Naive B cell (primary cell): ENCODE results near the gene BCAP31. TPM values are rescaled to one million over a fixed set of nuclear protein-coding genes. Genes with fewer than 3 reads are reported as not detected.
"Not testable (repeated sequence)": the region's sequence is repeated elsewhere in the genome, so short reads cannot be mapped to it uniquely, and the experiment has no call there.

Source experiments
- ATAC-seq, 2 donors: fragments of 150-1000 bp; cut with Tn5 transposase; 2 replicates each; pipeline ENCODE4 v1.10.0; 2021; ENCODE audit warnings: low read depth in 2 of 2, mild to moderate bottlenecking in 2 of 2, moderate library complexity in 2 of 2
- DNase-seq: peaks from one replicate; pipeline ENCODE4 v3.0.0; 2022
- H3K27ac Mint-ChIP-seq, 6 donors: one replicate each; pipeline ENCODE4 v1.8.0; 2020 to 2022; ENCODE audit warnings: mild to moderate bottlenecking in 6 of 6, mixed read lengths in 6 of 6, moderate library complexity in 5 of 6, inconsistent platforms in 2 of 6
- H3K27me3 Mint-ChIP-seq, 3 donors: one replicate each; pipeline ENCODE4 v1.8.0; 2021 to 2022; ENCODE audit warnings: mixed read lengths in 3 of 3, mild to moderate bottlenecking in 1 of 3
- H3K36me3 Mint-ChIP-seq, 2 donors: one replicate each; pipeline ENCODE4 v1.8.0; 2020 to 2022; ENCODE audit warnings: mixed read lengths in 2 of 2, inconsistent platforms in 1 of 2, mild to moderate bottlenecking in 1 of 2
- H3K4me1 Mint-ChIP-seq, 3 donors: one replicate each; pipeline ENCODE4 v1.8.0; 2020 to 2022; ENCODE audit warnings: mixed read lengths in 3 of 3, inconsistent platforms in 1 of 3, mild to moderate bottlenecking in 1 of 3, moderate library complexity in 1 of 3
- H3K4me3 Mint-ChIP-seq, 8 donors: one replicate each; pipeline ENCODE4 v1.8.0; 2020 to 2022; ENCODE audit warnings: mild to moderate bottlenecking in 8 of 8, mixed read lengths in 8 of 8, moderate library complexity in 8 of 8, inconsistent platforms in 2 of 8
- H3K9me3 Mint-ChIP-seq, 7 donors: one replicate each; pipeline ENCODE4 v1.8.0; 2020 to 2022; ENCODE audit warnings: mixed read lengths in 7 of 7, mild to moderate bottlenecking in 5 of 7, inconsistent platforms in 2 of 7, moderate library complexity in 1 of 7
- polyA plus RNA-seq, 6 donors: library from polyadenylated mRNA; unstranded; fragments of 300-500 nt; fragmentation: Illumina TruSeq; gene quantifications; one replicate each; pipeline ENCODE4 v1.2.3, GENCODE V29; 2021; ENCODE audit warnings: low read depth in 6 of 6

The BCAP31 gene
- polyA plus RNA-seq, 6 donors from 2014 or later = 228 to 369 (median 252) TPM

DNA sequence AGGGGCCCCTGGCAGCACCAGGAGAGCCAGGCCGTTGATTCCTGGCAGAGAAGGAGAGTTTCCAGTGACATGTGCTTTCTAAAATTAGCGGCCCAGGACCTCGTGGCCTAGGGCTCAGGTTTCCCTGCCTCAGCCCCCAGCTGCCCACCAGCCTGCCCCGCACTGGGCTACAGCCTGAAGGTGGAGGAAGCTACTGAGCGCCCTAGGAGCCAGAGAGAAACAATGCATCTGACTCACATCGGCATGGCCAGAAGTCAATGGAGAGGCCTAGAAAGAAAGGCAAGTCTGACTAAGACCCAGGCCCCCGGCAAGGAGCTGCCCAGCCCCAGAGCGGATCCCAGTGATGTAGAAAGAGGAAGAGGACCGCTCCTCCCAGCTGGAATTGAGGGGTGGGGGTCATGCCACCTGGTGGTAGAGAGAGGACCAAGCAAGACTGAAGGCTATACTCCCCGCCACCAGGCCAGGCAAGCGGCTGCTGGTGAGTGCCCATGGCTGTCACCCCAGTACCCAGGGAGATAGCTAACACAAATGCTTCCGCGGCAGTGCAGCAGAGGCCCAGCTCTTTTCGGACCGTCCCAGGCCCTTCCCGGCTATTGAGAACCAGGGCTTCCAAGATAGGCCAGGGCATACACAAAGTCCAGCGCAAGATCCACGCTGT, 18.7 kb downstream of the BCAP31 start:
- not testable (repeated sequence) for H3K36me3 Mint-ChIP-seq, H3K4me3 Mint-ChIP-seq, H3K9me3 Mint-ChIP-seq, ATAC-seq, DNase-seq, H3K27me3 Mint-ChIP-seq, H3K27ac Mint-ChIP-seq, H3K4me1 Mint-ChIP-seq

DNA sequence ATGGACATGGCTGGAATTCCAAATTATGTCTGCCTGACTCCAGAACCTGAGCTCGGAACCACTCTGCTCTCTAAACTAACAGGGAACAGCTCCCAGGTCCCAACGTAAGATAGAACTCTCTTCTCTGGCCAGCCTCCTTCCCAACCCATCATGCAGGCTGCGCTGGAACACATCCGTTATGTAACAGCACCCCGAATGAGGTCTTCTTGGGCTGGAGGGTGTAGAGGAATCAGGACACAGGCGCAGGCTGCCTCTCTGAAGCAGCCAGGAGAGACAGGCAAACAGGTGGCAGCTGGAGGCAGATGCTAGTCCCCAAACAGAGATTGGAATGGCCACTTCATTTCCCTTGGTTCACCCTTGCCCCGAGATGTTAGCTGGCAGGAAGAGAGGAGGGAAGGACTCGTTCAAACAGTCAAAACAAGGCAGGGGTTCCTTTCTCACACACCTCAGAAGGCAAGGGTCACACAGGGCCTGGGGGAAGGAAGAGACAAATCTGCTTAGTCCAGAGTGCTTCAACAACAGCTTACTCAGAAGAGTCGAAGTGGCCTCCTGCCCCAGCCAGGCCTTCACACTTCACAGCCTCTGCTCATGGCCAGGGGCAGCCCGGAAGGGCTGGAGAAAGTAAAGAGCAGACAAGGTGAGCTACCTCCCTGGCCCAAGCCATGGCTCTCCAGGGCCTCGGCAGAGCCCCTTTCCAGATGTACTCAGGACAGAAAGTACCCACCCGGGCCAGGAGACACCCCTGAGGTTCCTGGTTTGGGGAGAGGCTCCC, 19.4 kb downstream of the BCAP31 start:
- not testable (repeated sequence) for H3K4me1 Mint-ChIP-seq, DNase-seq, H3K36me3 Mint-ChIP-seq, H3K4me3 Mint-ChIP-seq, H3K9me3 Mint-ChIP-seq, ATAC-seq, H3K27ac Mint-ChIP-seq, H3K27me3 Mint-ChIP-seq

DNA sequence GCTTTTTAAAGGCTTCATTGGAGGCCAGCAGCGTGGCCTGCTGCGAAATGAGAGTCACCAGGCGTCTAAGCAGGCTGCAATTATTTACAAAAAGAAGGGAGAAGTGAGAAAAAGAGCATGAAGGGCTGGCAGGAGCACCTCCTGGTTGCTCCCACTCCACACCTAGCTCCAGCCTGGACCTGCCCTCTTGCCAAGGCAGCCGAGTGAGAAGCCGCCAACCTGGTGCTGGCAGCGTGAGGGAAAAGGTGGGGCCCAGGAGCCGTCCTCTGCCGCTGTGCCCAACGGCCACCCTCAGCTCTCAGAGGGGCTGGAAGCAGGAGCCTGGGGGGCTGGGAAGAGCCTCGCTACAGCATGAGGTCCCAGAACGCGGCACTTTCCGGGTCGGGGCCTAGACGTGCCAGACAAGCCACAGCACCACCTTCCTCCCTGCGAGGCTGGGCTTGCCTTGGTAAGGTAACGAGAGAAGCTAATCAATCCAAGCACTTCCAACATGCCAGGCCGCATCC, 20.1 kb downstream of the BCAP31 start:
- no peaks in the 10 kb centered on the region for H3K9me3 Mint-ChIP-seq
- no peak overlapping the region for H3K4me3 Mint-ChIP-seq
- H3K4me1 Mint-ChIP-seq = peaks cover 7 to 10% (median 8%) of the 10 kb centered on the region in 3 donors
- DNase-seq (no peak), ATAC-seq (no peak)
- H3K27me3 Mint-ChIP-seq = peaks cover 0 to 9% (median 0%) of the 10 kb centered on the region in 3 donors
- no peaks in the 10 kb centered on the region for H3K36me3 Mint-ChIP-seq
- no peak overlapping the region for H3K27ac Mint-ChIP-seq

DNA sequence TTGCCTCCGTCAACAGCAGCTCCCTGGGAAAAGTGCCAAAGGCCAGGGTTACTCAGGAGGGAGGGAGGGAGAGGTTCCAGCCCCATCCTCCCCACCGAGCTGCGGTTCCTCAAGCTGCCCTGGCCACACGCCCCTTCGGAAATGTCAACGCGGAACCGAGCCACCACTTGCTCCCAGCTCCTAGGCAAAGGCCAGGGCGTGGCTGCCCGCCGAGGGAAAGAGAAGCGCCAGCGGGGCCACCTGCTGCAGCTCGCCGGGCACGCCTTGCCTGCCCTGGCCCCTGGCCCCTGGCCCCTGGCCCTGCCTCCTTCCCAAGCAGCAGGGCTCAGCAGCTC, 21.2 kb downstream of the BCAP31 start:
- H3K36me3 Mint-ChIP-seq = no peaks in the 10 kb centered on the region
- peaks cover 5 to 10% (median 8%) of the 10 kb centered on the region in 3 donors for H3K4me1 Mint-ChIP-seq
- ATAC-seq (no peak), DNase-seq (no peak)
- H3K9me3 Mint-ChIP-seq = no peaks in the 10 kb centered on the region
- no peak overlapping the region for H3K27ac Mint-ChIP-seq
- peaks cover 0 to 9% (median 0%) of the 10 kb centered on the region in 3 donors for H3K27me3 Mint-ChIP-seq
- H3K4me3 Mint-ChIP-seq = peak overlapping the region in 1 of 8 donors; percentile 60

DNA sequence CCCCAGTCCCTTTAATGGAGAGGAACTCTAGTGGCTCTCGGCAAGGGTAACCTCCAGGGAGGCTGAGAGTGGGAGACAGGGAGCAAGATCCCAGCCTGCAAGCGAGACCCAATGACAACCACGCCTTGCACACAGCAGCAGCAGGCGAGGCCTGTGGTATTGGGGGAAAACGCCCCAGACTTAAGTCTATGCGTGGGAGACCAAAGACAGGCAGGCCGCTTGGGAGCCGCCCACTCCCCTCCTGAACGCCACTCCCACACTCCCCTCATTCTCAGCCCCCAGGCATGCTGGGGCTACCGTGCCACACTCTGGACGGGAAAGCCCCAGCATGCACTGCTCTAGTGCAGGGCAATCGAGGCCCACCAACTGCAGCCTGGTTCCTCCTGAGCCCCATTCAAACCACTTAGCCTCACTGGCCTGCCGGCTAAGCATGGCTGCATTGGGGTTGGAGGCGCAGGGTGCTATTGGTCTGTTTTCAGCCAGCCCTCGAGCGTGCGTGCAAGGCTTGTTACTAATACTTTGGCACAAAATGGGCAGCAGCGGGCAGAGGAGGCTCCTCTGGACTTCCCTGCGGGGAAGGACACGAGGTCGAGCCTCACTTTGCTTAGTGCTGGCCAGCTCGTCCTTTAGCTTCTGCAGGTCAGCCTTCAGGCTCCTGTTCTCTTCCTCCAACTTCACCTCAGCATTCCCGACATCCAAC, 21.7 kb downstream of the BCAP31 start:
- Mint-ChIP-seq H3K36me3 (no peaks in the 10 kb centered on the region), H3K27ac (no peak overlapping the region), H3K4me1 (peaks cover 4 to 10% (median 8%) of the 10 kb centered on the region in 3 donors), H3K27me3 (peaks cover 0 to 9% (median 0%) of the 10 kb centered on the region in 3 donors), H3K9me3 (no peaks in the 10 kb centered on the region), H3K4me3 (peak overlapping the region in 1 of 8 donors; percentile 60)
- DNase-seq (no peak), ATAC-seq (no peak)

DNA sequence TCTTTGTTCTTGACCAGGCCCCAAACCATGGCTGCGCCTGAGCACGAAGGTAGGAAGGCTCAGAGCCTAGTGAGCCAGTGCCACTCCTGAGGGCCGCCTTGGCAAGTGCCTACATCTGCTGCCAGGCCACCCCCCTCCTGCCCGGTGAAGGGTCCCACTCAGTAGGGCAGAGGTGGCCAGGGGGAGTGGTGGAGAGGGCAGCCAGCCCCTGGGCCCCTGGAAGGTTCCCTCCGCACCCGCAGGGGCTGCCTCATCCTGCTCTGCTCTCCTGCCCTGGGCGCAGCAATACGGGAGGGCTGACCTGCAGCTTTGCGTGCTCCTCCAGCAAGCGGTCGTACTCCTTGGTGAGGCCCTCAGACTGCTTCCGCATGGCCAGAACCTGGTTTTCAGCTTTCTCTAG, 22.5 kb downstream of the BCAP31 start:
- ATAC-seq (no peak), DNase-seq (no peak)
- Mint-ChIP-seq H3K4me3 (no peak overlapping the region), H3K9me3 (peaks cover 0 to 3% (median 0%) of the 10 kb centered on the region in 7 donors), H3K36me3 (no peaks in the 10 kb centered on the region), H3K27me3 (peaks cover 0 to 7% (median 0%) of the 10 kb centered on the region in 3 donors), H3K4me1 (peaks cover 4 to 7% (median 4%) of the 10 kb centered on the region in 3 donors), H3K27ac (no peak overlapping the region)

DNA sequence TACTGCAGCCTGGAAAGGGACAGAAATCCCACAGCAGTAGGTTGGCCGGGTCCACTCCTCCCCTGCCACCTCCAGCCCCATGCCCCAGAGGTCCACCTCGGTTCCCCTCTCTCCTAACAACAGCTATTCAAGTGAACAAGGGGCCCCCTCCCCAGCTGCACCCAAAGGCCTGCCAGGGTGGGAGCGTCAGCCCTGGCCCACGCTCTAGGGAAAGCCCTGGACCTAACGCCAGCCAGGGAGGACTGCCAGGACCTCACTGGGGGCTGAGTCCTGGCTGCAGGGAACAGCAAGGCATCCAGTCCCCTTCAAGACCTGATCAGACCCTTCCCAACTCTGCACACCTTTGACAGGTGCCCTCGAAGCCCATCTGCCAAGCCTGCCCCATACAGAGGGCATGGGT, 23.2 kb downstream of the BCAP31 start:
- Mint-ChIP-seq H3K36me3 (no peaks in the 10 kb centered on the region), H3K27ac (no peak overlapping the region), H3K4me1 (no peaks in the 10 kb centered on the region), H3K4me3 (peak overlapping the region in 1 of 8 donors; percentile 72), H3K9me3 (peaks cover 0 to 3% (median 0%) of the 10 kb centered on the region in 7 donors), H3K27me3 (no peaks in the 10 kb centered on the region)
- ATAC-seq (no peak), DNase-seq (no peak)

DNA sequence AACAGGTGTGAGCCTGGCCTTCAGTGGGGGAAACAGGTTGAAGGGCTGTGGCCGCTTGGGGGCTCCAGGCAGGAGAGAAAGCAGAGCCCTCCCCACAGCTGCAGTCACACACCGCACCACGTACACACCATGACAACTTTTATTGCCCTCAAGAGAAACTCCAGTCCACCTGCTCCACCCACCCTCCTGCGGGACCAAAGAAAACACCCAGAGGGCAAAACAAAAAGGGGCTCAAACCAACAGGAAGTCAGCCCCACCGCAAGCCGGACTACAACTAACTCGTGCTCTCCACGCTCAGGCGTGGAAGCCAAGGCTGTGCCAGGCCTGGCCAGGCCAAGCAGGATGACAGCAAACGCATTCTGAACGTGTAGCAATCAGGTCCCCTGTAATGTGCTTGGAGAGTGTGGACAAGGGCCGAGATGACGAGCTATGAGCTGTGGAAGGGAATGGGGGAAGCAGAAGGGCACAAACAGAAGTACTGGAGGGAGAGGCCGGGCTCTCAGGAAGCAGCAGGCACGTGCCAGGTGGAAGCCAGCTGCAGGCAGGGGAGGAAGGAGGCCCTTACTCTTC, 23.7 kb downstream of the BCAP31 start:
- no peaks in the 10 kb centered on the region for H3K36me3 Mint-ChIP-seq
- peak overlapping the region in 1 of 6 donors; percentile 49 for H3K27ac Mint-ChIP-seq
- no peak for ATAC-seq
- H3K27me3 Mint-ChIP-seq = no peaks in the 10 kb centered on the region
- DNase-seq = no peak
- H3K9me3 Mint-ChIP-seq = peaks cover 0 to 3% (median 0%) of the 10 kb centered on the region in 7 donors
- H3K4me1 Mint-ChIP-seq = no peaks in the 10 kb centered on the region
- no peak overlapping the region for H3K4me3 Mint-ChIP-seq

DNA sequence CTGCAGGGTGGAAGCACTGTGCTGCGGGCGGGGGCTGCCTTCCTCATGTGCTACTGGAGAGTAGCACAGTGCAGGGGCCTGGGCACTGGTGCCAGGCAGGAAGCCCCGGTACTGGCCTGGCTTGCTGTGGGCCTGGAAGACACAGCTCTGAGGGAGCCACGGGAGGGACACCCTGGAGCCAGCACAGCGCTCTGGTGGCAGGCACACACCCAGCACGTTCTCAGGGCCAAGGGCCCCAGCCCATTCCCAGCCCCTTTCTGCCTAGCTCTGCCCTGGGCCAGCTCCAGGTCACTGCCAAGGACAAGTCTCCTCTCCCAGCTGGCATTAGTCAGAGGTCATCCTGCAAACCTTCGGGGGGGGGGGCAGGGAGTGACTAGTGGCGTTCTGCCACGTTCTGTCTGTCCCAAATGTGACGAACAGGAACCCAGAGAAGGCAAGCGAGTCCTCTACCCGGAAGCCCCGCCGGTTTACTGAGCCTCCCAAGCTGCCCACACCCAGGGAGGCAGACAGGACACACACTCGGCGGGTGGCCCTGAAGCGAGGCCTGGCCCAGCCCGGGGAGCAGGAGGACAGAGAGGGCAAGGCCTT, 24.3 kb downstream of the BCAP31 start:
- H3K36me3 Mint-ChIP-seq, DNase-seq, H3K4me3 Mint-ChIP-seq, H3K4me1 Mint-ChIP-seq, H3K27ac Mint-ChIP-seq, H3K9me3 Mint-ChIP-seq, H3K27me3 Mint-ChIP-seq, ATAC-seq: not testable (repeated sequence)

DNA sequence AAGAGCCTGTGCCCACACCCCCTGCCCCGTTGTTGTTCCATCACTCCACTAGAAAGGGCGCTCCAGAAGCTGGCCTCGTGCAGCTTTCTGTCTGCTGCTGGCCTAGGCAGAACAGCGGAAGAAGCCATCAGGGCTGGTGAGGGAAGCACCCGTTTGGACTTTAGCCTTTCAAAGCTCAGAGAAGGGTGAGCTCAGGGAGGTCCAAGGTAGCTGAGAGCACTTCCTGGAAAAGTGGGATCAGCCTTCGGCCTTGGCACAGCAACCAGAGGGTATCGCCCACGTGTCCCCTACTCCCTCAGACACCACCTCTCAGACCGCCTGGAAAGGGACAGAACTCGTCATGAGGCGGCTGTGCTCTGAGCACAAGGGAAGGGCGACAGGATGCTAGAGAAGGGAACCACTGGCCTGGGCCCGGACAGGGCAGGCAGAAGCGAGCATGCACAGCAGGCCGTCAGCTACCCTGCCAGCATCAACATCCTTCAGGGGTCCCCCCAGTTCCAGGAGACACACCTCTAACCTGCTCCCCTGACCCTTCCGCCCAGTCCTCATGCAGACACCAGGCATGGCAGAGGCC, 24.9 kb downstream of the BCAP31 start:
- DNase-seq, H3K36me3 Mint-ChIP-seq, H3K27me3 Mint-ChIP-seq, H3K4me1 Mint-ChIP-seq, H3K27ac Mint-ChIP-seq, ATAC-seq, H3K9me3 Mint-ChIP-seq, H3K4me3 Mint-ChIP-seq: not testable (repeated sequence)

DNA sequence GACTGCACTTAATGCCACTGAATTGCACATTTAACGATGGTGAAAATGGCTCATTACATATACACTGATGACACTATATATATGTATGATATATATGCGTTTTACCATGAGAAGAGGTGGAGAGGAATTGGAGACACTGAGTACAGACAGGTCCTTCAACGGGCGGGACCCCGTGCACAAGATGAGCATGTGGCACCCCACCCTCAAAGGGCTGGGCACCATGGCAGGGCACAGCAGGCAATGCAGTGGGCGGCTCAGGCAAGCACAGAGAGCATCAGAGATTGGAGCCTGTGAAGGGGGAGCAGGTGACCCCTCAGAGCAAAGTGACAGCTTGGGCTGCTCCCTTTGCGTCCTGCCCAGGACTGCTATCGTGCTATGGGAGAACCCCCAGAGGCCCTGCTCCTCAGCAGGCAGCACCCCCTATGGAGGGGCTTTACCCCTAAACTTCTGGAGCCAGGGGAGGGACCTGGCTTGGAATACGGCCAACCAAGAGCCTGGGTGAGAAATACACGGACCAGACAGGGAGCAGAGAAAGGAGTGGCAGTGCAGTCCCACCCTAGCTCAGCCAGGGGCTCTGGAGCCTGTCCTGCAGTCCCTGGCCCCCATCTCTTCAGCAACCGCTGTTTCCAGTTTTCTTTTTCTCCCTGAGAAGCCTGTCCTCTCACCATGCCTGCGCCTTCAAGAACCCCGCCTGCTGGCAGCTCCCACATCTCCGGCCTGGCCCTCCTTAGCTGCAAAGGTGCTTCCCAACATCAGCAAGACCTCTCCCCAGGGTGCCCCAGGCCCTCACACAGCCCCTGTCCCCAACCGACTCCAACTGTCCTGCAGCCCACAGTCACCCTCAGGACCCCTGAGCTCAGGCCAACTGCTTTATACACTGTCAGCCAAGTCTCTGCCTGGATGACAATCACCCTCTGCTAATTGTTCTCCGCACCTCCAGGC, 26.0 kb downstream of the BCAP31 start:
- H3K4me3 Mint-ChIP-seq = no peak overlapping the region
- peak overlapping the region in 2 of 6 donors; percentile 39 to 61 for H3K27ac Mint-ChIP-seq

More for the DNA sequence above, 26.0 kb downstream of the BCAP31 start:
- H3K4me1 Mint-ChIP-seq = no peaks in the 10 kb centered on the region
- H3K9me3 Mint-ChIP-seq = peaks cover 0 to 3% (median 0%) of the 10 kb centered on the region in 7 donors
- no peaks in the 10 kb centered on the region for H3K36me3 Mint-ChIP-seq
- no peaks in the 10 kb centered on the region for H3K27me3 Mint-ChIP-seq
- DNase-seq (no peak), ATAC-seq (no peak)
